ENCODE measurements around the gene ANKRD27.

ANKRD27 gene

DNA sequence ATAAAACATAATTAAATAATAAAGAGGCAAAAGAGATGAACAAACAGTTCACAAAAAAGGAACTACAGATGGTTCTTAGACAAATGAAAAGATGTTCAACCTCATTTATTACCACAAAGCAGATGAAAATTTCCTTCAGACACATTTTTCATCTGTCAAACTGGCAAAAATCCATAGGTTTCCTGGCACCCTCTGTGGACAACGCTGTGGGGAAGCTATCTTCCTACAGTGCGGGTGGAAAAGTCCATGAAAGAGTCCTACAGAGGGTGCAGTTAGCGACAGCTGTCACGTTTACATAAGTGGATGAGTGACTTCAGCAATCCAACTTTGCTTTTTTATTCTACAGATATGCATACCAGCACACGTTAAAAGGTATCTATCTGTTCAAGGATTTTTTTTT lies 124.3 kb downstream of the ANKRD27 start:
- no peak overlapping the region for H3K4me3 ChIP-seq (ENCODE audit: low read depth, low read length)
- TF ChIP-seq, protein P1, sequence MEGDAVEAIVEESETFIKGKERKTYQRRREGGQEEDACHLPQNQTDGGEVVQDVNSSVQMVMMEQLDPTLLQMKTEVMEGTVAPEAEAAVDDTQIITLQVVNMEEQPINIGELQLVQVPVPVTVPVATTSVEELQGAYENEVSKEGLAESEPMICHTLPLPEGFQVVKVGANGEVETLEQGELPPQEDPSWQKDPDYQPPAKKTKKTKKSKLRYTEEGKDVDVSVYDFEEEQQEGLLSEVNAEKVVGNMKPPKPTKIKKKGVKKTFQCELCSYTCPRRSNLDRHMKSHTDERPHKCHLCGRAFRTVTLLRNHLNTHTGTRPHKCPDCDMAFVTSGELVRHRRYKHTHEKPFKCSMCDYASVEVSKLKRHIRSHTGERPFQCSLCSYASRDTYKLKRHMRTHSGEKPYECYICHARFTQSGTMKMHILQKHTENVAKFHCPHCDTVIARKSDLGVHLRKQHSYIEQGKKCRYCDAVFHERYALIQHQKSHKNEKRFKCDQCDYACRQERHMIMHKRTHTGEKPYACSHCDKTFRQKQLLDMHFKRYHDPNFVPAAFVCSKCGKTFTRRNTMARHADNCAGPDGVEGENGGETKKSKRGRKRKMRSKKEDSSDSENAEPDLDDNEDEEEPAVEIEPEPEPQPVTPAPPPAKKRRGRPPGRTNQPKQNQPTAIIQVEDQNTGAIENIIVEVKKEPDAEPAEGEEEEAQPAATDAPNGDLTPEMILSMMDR (IDR thresholded peaks at IDR 0.05; ENCODE audit: control insufficient read depth, extremely low read depth, insufficient read depth) = no peak
- no peak for DNase-seq (ENCODE audit: low read depth)

All from LNCaP clone FGC (cell line).